MCF 10A (cell line): ENCODE data around the gene YRDC. TPM values are rescaled to one million over a fixed set of nuclear protein-coding genes. Genes with fewer than 3 reads are reported as not detected.

Source experiments
- BruUV-seq: library from RNA; stranded (reverse); fragments of 400-500 nt; replicated peaks from 2 replicates; lab custom pipeline; 2021; lab: Mats Ljungman, UMichigan
- CTCF ChIA-PET: fragments of 300-600 bp; sonication (Branson Sonifier 250); formaldehyde crosslinking; extraction: SDS; loops from one replicate; lab custom pipeline; 2021; ENCODE audit warnings: antibody characterized with exemption, inconsistent platforms; lab: Yijun Ruan, JAX
- POLR2A ChIA-PET: fragments of 300-600, 350-650 bp; sonication (Branson Sonifier 250); formaldehyde crosslinking; extraction: SDS; loops from one replicate; lab custom pipeline; 2020; ENCODE audit warnings: antibody characterized with exemption, inconsistent platforms; lab: Yijun Ruan, JAX
- DNase-seq: peaks from one replicate; pipeline ENCODE4 v3.0.0-alpha.2; 2018; ENCODE audit not compliant: unreplicated experiment
- H3K27ac Mint-ChIP-seq: one replicate; pipeline ENCODE4 v1.8.0; 2022; ENCODE audit warnings: mild to moderate bottlenecking, low read depth, mixed read lengths; ENCODE audit not compliant: unreplicated experiment
- H3K27me3 Mint-ChIP-seq: one replicate; pipeline ENCODE4 v1.8.0; 2022; ENCODE audit warnings: mixed read lengths; ENCODE audit not compliant: insufficient read depth, unreplicated experiment
- H3K36me3 Mint-ChIP-seq: one replicate; pipeline ENCODE4 v1.8.0; 2022; ENCODE audit warnings: mild to moderate bottlenecking, moderate library complexity, mixed read lengths; ENCODE audit not compliant: insufficient read depth, unreplicated experiment
- H3K4me1 Mint-ChIP-seq: one replicate; pipeline ENCODE4 v1.8.0; 2022; ENCODE audit warnings: mixed read lengths; ENCODE audit not compliant: insufficient read depth, unreplicated experiment
- H3K4me3 Mint-ChIP-seq: one replicate; pipeline ENCODE4 v1.8.0; 2022; ENCODE audit warnings: mild to moderate bottlenecking, moderate library complexity, mixed read lengths; ENCODE audit not compliant: unreplicated experiment
- H3K9me3 Mint-ChIP-seq: one replicate; pipeline ENCODE4 v1.8.0; 2022; ENCODE audit warnings: mixed read lengths; ENCODE audit not compliant: unreplicated experiment
- intact Hi-C: fragments of 100-400 bp; cut with micrococcal nuclease; formaldehyde crosslinking; loops from 2 replicates; pipeline ENCODE4 v1.14.1; 2022
- total RNA-seq: library from RNA; stranded (reverse); gene quantifications from 2 replicates; pipeline ENCODE4 v1.2.3, GENCODE V29; 2022
- TF ChIP-seq, protein P1 (sequence below): fragments of 200-600 bp; IDR thresholded peaks from one replicate; pipeline ENCODE4 v1.8.0; 2022; ENCODE audit warnings: antibody characterized with exemption, mild to moderate bottlenecking; ENCODE audit not compliant: unreplicated experiment

YRDC gene
- total RNA-seq, 1 experiment from 2014 or later = 41.5 TPM

DNA sequence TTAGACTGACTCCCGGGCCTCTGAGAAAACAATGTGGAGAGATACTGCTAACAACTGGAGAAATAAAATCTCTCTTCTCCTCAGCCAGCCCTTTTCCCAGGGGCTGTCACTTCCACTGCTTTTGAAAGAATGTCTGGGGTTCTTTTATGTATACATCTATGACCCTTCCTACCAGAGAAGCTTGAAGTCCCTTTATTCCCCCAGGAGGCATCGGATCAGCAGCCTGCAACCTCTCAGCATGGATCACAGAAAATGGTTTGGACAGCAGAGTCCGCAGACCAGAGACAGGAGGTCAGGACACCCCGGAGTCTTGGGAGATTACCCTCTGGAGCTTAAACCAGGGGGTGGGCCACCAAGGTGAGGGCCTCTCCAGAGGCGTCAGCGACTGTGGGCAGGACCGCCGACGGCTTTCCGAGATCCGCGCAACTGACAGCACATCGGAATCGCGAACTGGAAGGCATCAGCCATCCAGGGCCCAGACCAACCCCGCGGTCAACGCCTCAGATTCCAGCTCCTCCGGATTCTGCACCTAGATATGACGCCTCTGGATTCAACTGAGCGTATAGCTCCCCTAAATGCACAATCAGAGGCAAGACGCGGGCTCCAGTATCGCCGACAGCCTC is 44.1 kb downstream of the YRDC start:
- Mint-ChIP-seq H3K36me3 (no peaks in the 10 kb centered on the region), H3K9me3 (no peaks in the 10 kb centered on the region), H3K4me1 (no peaks in the 10 kb centered on the region), H3K4me3 (no peak overlapping the region), H3K27ac (no peak overlapping the region), H3K27me3 (peaks cover 70% of the 10 kb centered on the region)
- CTCF ChIA-PET = no interaction called here
- TF ChIP-seq, protein P1, sequence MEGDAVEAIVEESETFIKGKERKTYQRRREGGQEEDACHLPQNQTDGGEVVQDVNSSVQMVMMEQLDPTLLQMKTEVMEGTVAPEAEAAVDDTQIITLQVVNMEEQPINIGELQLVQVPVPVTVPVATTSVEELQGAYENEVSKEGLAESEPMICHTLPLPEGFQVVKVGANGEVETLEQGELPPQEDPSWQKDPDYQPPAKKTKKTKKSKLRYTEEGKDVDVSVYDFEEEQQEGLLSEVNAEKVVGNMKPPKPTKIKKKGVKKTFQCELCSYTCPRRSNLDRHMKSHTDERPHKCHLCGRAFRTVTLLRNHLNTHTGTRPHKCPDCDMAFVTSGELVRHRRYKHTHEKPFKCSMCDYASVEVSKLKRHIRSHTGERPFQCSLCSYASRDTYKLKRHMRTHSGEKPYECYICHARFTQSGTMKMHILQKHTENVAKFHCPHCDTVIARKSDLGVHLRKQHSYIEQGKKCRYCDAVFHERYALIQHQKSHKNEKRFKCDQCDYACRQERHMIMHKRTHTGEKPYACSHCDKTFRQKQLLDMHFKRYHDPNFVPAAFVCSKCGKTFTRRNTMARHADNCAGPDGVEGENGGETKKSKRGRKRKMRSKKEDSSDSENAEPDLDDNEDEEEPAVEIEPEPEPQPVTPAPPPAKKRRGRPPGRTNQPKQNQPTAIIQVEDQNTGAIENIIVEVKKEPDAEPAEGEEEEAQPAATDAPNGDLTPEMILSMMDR = no peak
- POLR2A ChIA-PET = no interaction called here
- intact Hi-C loops = no loop called here
- no TSS peak for BruUV-seq
- no peak for DNase-seq

DNA sequence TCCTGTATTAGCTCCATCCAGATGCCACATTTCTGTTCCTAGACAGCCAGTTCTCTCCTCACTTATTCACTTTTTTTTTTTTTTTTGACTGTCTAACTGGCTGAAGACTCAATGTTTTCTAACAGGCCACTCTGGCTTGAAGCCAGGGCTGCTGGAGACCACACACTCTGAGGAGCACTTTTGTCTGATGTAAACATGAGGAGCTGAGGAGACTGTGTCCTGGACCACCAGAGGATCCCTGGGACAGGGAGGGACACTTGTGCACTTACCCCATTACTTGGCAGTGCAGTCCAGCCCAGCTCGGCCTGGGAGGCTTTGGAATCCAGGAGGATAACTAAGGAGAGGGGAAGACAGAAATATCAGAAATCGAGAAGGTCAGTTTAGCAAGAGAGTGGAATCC is 45.5 kb downstream of the YRDC start:
- H3K36me3 Mint-ChIP-seq = no peaks in the 10 kb centered on the region
- intact Hi-C loops = no loop called here
- H3K9me3 Mint-ChIP-seq = no peaks in the 10 kb centered on the region
- peaks cover 56% of the 10 kb centered on the region for H3K27me3 Mint-ChIP-seq
- no peaks in the 10 kb centered on the region for H3K4me1 Mint-ChIP-seq
- no peak overlapping the region for H3K27ac Mint-ChIP-seq
- no TSS peak for BruUV-seq
- TF ChIP-seq, protein P1 = no peak
- ChIA-PET POLR2A (no interaction called here), CTCF (no interaction called here)
- DNase-seq = no peak
- H3K4me3 Mint-ChIP-seq = no peak overlapping the region

DNA sequence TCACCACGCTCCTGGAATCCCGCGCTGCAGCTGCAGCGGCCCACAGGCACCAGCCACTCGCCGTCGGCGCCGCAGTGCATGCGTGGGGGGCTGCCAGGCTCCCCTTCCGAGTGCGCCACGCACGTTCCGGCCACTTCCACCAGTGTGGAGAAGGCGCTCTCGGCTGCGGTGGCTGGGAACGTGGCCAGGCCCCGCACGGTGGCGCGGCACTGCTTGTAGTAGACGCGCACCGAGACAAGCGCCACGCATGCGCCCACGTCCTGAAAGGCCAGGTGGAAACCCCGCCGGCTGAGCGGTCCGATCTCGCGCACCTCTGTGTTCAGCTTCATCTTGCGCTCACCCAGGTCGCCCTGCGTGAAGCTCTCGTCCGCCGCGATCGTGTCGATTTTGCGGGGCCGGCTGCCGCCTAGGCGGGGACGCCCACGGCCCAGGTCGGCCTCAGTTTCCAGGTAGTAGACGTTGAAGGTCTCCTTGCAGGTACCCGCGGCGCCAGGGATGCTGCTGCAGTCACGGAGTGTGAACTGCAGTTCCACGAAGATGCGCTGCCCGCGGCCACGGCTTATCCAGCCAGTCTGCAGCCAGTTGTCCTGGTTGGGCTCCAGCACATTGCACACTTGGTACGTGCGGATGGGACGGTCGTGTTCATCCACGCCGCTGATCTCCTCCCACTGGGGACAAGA is 46.5 kb downstream of the YRDC start:
- H3K4me1 Mint-ChIP-seq = no peaks in the 10 kb centered on the region
- no peak overlapping the region for H3K27ac Mint-ChIP-seq
- no peak overlapping the region for H3K4me3 Mint-ChIP-seq
- no peaks in the 10 kb centered on the region for H3K36me3 Mint-ChIP-seq
- BruUV-seq = no TSS peak
- intact Hi-C loops = no loop called here
- no peak for DNase-seq
- TF ChIP-seq, protein P1 = no peak
- CTCF ChIA-PET = no interaction called here
- H3K27me3 Mint-ChIP-seq = peaks cover 47% of the 10 kb centered on the region
- no peaks in the 10 kb centered on the region for H3K9me3 Mint-ChIP-seq
- POLR2A ChIA-PET = no interaction called here

DNA sequence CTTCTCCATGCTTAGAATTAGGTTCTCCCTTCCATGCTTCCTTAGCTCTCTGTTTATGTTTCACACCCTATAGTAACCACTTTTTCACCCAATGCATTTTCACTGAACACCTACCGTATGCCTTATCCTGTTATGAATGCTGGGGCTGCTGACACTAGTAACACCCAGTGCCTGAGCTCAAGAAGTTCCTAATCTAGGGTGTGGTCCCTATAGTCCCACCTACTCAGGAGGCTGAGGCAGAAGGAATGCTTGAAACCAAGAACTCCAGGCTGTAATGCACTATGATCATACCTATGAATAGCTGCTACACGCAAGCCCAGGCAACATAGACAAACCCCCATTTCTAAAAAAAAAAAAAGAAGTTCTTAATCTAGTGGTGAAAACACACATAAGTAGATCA is 48.6 kb downstream of the YRDC start:
- intact Hi-C loops = no loop called here
- no peak overlapping the region for H3K4me3 Mint-ChIP-seq
- ChIA-PET CTCF (interaction anchor here (0.7 to 1.2 kb wide), 2 partner anchors 77 to 232 kb away, joined by 3 to 4 read pairs; no protein-coding TSS in a partner anchor), POLR2A (interaction anchor here (0.6 to 1.4 kb wide), 4 partner anchors 18 to 88 kb away, joined by 3 to 4 read pairs (median 4); partner anchors contain the start of genes C1orf122 and YRDC)
- H3K9me3 Mint-ChIP-seq = no peaks in the 10 kb centered on the region
- TF ChIP-seq, protein P1 = no peak
- no peaks in the 10 kb centered on the region for H3K4me1 Mint-ChIP-seq
- no TSS peak for BruUV-seq
- no peak for DNase-seq
- no peaks in the 10 kb centered on the region for H3K36me3 Mint-ChIP-seq
- no peak overlapping the region for H3K27ac Mint-ChIP-seq
- peaks cover 26% of the 10 kb centered on the region for H3K27me3 Mint-ChIP-seq
